ENCODE data around the gene ZC3H12A. TPM values are rescaled to one million over a fixed set of nuclear protein-coding genes. Genes with fewer than 3 reads are reported as not detected.

ZC3H12A gene
- total and polyA plus RNA-seq, 2 experiments from 2014 or later = 9.0 to 9.3 TPM

- H3K79me2 ChIP-seq (replicated peaks; ENCODE audit: insufficient read depth) = no peaks in the 10 kb centered on the region
- DNase-seq (ENCODE audit: low spot score) (no peak), ATAC-seq (no peak)
- H3K36me3 ChIP-seq (ENCODE audit: insufficient read depth) = no peaks in the 10 kb centered on the region
- no peaks in the 10 kb centered on the region for H3K27me3 ChIP-seq (ENCODE audit: insufficient read depth)
- no peaks in the 10 kb centered on the region for H3F3A ChIP-seq (replicated peaks; ENCODE audit: low read depth)
- Mint-ChIP-seq H3K9me3 (no peaks in the 10 kb centered on the region), H3K4me1 (peaks cover 28% of the 10 kb centered on the region), H3K27ac (no peak overlapping the region), H3K36me3 (ENCODE audit: low read depth) (no peaks in the 10 kb centered on the region), H3K4me3 (no peak overlapping the region), H3K27me3 (ENCODE audit: insufficient read depth, low read depth, poor library complexity) (peaks cover 9% of the 10 kb centered on the region)
- H4K20me1 ChIP-seq (replicated peaks; ENCODE audit: insufficient read depth) = no peaks in the 10 kb centered on the region
- peaks cover 10% of the 10 kb centered on the region for H3K4me1 ChIP-seq (ENCODE audit: insufficient read depth)
- H3K9me2 ChIP-seq (ENCODE audit: insufficient read depth) = no peaks in the 10 kb centered on the region
- no peak overlapping the region for H3K4me3 ChIP-seq
- no peak overlapping the region for H3K27ac ChIP-seq (ENCODE audit: low read depth)
- H3K4me2 ChIP-seq = no peak overlapping the region
- H2AFZ ChIP-seq = no peak overlapping the region
- TF ChIP-seq ZNF114 (CRISPR knock-in tag; IDR thresholded peaks at IDR 0.05) (no peak), REST (IDR thresholded peaks at IDR 0.05; ENCODE audit: unreplicated experiment) (no peak), ZNF462 (CRISPR knock-in tag; IDR thresholded peaks at IDR 0.05) (no peak), NANOG (IDR thresholded peaks at IDR 0.05; ENCODE audit: borderline replicate concordance) (no peak), POLR2AphosphoS5 (IDR thresholded peaks at IDR 0.05; ENCODE audit: low read depth) (no peak), JUNB (IDR thresholded peaks at IDR 0.05; ENCODE audit: unreplicated experiment) (no peak)
Observed at GRCh38 chr1:37456614-37457013, 17.8 kb upstream of the ZC3H12A start.

Data from GM23338 (cell line).